Measurements from ENCODE around the gene GIGYF1. TPM values are rescaled to one million over a fixed set of nuclear protein-coding genes. Genes with fewer than 3 reads are reported as not detected.

Gene GIGYF1
- total and polyA plus RNA-seq, 2 of the 4 experiments (the other 2 are of a cell fraction): 3.0 to 10.7 TPM

DNA sequence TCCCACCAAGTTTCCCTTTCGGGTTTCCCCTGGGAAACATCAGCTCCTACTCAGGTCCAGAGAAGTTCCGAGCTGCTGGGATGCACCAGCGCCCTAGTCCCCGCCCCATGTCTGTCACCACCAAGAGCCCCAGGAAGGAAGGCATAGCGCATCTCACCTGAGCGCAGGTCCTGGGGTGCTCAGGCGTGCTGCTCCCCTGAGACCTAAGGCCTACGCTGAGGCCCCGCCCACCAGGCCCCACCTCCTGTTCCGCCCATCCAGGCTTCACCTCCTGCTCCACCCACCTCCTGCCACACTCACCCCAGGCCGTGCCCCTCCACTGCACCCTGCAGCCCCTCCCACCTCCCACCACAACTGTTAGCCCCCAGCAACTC is 51.5 kb downstream of the GIGYF1 start:
- Histone ChIP-seq H3K4me2 (ENCODE audit: low read depth, low read length) (no peak overlapping the region), H3K27ac (ENCODE audit: insufficient read depth, low read length) (no peak overlapping the region), H4K91ac (ENCODE audit: insufficient read depth, low read depth, low read length) (no peak overlapping the region), H3K79me1 (ENCODE audit: low read depth in 1 of 2, low read length in 2 of 2) (no peaks in the 10 kb centered on the region), H3K14ac (replicated peaks; ENCODE audit: low read depth, low read length) (no peak overlapping the region), H3K4me3 (ENCODE audit: insufficient read depth, low read depth, low read length) (no peak overlapping the region), H3K9me3 (ENCODE audit: control insufficient read depth, insufficient read depth, low read length) (no peaks in the 10 kb centered on the region), H2AK5ac (ENCODE audit: low read depth, low read length) (no peak overlapping the region), H3K27me3 (ENCODE audit: control insufficient read depth, insufficient read depth, low read length) (peaks cover 29% of the 10 kb centered on the region), H3K4ac (ENCODE audit: low read depth, low read length) (no peak overlapping the region), H3K4me1 (ENCODE audit: control insufficient read depth, insufficient read depth, low read length) (no peaks in the 10 kb centered on the region), H3K9me1 (ENCODE audit: insufficient read depth, low read length) (no peaks in the 10 kb centered on the region), H2AK9ac (replicated peaks; ENCODE audit: low read depth, low read length, poor library complexity) (no peak overlapping the region), H3K56ac (ENCODE audit: extremely low read depth, insufficient read depth, low read length) (no peak overlapping the region), H2BK120ac (ENCODE audit: low read depth, low read length) (no peak overlapping the region), H4K8ac (ENCODE audit: low read depth in 2 of 2, low read length in 2 of 2) (no peak overlapping the region), H3K9ac (ENCODE audit: low read depth, low read length) (no peak overlapping the region), H3K36me3 (ENCODE audit: control insufficient read depth, insufficient read depth, low read length) (no peaks in the 10 kb centered on the region), H2AFZ (replicated peaks; ENCODE audit: low read length, poor library complexity) (peak overlapping the region; percentile 33), H3K23ac (ENCODE audit: low read depth, low read length) (no peak overlapping the region), H4K5ac (ENCODE audit: low read depth, low read length) (no peak overlapping the region), H4K20me1 (ENCODE audit: insufficient read depth, low read length) (no peaks in the 10 kb centered on the region), H2BK5ac (ENCODE audit: low read depth, low read length, poor library complexity, severe bottlenecking) (no peak overlapping the region), H3K18ac (ENCODE audit: low read depth, low read length) (no peak overlapping the region), H2BK20ac (ENCODE audit: low read depth, low read length) (no peak overlapping the region), H2BK15ac (ENCODE audit: low read depth, low read length) (no peak overlapping the region)
- intact Hi-C loops (cut with micrococcal nuclease) (no loop called here), dilution Hi-C loops (cut with HindIII; ENCODE audit: low sequenced_read_pairs, unreplicated experiment) (no loop called here), in situ Hi-C loops (cut with MboI; ENCODE audit: low sequenced_read_pairs) (no loop called here)
- no peak for DNase-seq
- no TSS peak for BruUV-seq (replicated peaks)
- ChIA-PET POLR2A (ENCODE audit: unreplicated experiment) (no interaction called here), CTCF (no interaction called here)
- no peak for TF ChIP-seq MXI1 (IDR thresholded peaks at IDR 0.05; ENCODE audit: borderline replicate concordance, low read depth, low read length)
- TF ChIP-seq RAD21 (IDR thresholded peaks at IDR 0.05; ENCODE audit: low read length): no peak
- TF ChIP-seq NFE2L2 (IDR thresholded peaks at IDR 0.05; ENCODE audit: low read depth, low read length): no peak
- TF ChIP-seq CHD1 (IDR thresholded peaks at IDR 0.05; ENCODE audit: low read depth, low read length): no peak
- TF ChIP-seq SMC3 (IDR thresholded peaks at IDR 0.05; ENCODE audit: low read depth, low read length): no peak
- TF ChIP-seq, protein P1, sequence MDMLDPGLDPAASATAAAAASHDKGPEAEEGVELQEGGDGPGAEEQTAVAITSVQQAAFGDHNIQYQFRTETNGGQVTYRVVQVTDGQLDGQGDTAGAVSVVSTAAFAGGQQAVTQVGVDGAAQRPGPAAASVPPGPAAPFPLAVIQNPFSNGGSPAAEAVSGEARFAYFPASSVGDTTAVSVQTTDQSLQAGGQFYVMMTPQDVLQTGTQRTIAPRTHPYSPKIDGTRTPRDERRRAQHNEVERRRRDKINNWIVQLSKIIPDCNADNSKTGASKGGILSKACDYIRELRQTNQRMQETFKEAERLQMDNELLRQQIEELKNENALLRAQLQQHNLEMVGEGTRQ (IDR thresholded peaks at IDR 0.05; ENCODE audit: low read depth, low read length): no peak
- TF ChIP-seq, protein P2, sequence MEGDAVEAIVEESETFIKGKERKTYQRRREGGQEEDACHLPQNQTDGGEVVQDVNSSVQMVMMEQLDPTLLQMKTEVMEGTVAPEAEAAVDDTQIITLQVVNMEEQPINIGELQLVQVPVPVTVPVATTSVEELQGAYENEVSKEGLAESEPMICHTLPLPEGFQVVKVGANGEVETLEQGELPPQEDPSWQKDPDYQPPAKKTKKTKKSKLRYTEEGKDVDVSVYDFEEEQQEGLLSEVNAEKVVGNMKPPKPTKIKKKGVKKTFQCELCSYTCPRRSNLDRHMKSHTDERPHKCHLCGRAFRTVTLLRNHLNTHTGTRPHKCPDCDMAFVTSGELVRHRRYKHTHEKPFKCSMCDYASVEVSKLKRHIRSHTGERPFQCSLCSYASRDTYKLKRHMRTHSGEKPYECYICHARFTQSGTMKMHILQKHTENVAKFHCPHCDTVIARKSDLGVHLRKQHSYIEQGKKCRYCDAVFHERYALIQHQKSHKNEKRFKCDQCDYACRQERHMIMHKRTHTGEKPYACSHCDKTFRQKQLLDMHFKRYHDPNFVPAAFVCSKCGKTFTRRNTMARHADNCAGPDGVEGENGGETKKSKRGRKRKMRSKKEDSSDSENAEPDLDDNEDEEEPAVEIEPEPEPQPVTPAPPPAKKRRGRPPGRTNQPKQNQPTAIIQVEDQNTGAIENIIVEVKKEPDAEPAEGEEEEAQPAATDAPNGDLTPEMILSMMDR (conservative IDR thresholded peaks at IDR 0.05; ENCODE audit: low read depth, low read length): no peak
- TF ChIP-seq, protein P3, sequence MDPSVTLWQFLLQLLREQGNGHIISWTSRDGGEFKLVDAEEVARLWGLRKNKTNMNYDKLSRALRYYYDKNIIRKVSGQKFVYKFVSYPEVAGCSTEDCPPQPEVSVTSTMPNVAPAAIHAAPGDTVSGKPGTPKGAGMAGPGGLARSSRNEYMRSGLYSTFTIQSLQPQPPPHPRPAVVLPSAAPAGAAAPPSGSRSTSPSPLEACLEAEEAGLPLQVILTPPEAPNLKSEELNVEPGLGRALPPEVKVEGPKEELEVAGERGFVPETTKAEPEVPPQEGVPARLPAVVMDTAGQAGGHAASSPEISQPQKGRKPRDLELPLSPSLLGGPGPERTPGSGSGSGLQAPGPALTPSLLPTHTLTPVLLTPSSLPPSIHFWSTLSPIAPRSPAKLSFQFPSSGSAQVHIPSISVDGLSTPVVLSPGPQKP (IDR thresholded peaks at IDR 0.05; ENCODE audit: borderline replicate concordance, low read depth, low read length): no peak
- TF ChIP-seq RFX5 (IDR thresholded peaks at IDR 0.05; ENCODE audit: low read depth, low read length): no peak
- no peak for ATAC-seq (ENCODE audit: low read depth)
- WGBS, 2 experiments (ENCODE audit: extremely low coverage in 2 of 2, insufficient read length in 1 of 2): 66% methylated on average over 6 of the region's 11 CpGs; no CpG with 5 or more reads in 1 of the 2 experiments

Data from IMR-90 (cell line).